GM19025 (cell line): ENCODE measurements around the gene GABRR3.
"Not testable (repeated sequence)": the region's sequence is repeated elsewhere in the genome, so short reads cannot be mapped to it uniquely, and the experiment has no call there.

ENCODE experiments used
- ATAC-seq: cut with Tn5 transposase; IDR thresholded peaks from one replicate; pipeline ENCODE4 v1.9.1; 2021; ENCODE audit warnings: mild to moderate bottlenecking, low read depth, moderate library complexity; ENCODE audit not compliant: unreplicated experiment

GABRR3 gene

GRCh38 chr3:98022978-98023820, 11.9 kb downstream of the GABRR3 start:
- ATAC-seq, result no peak

GRCh38 chr3:98021830-98022560, 13.1 kb downstream of the GABRR3 start:
- no peak for ATAC-seq

GRCh38 chr3:98020412-98020811, 14.7 kb downstream of the GABRR3 start:
- no peak for ATAC-seq

- no peak for ATAC-seq
Measured at GRCh38 chr3:98018301-98018700, 16.8 kb downstream of the GABRR3 start.

- ATAC-seq, result no peak
Measured at GRCh38 chr3:98014268-98014585, 20.9 kb downstream of the GABRR3 start.

- ATAC-seq, result no peak
Measured at GRCh38 chr3:98013411-98014267, 21.5 kb downstream of the GABRR3 start.

- ATAC-seq, result no peak
Measured at GRCh38 chr3:98012979-98013378, 22.1 kb downstream of the GABRR3 start.

GRCh38 chr3:98010883-98011449, 24.1 kb downstream of the GABRR3 start:
- not testable (repeated sequence) for ATAC-seq

- ATAC-seq, result no peak
Measured at GRCh38 chr3:98010194-98010882, 24.8 kb downstream of the GABRR3 start.

- ATAC-seq, result peak; percentile 51
Measured at GRCh38 chr3:98008855-98009254, 26.3 kb downstream of the GABRR3 start.

- ATAC-seq, result no peak
Measured at GRCh38 chr3:98005438-98005837, 29.7 kb downstream of the GABRR3 start.

- ATAC-seq, result no peak
Measured at GRCh38 chr3:98004721-98005120, 30.4 kb downstream of the GABRR3 start.

- no peak for ATAC-seq
Measured at GRCh38 chr3:98003306-98003969, 31.7 kb downstream of the GABRR3 start.

GRCh38 chr3:98002717-98003116, 32.4 kb downstream of the GABRR3 start:
- ATAC-seq, result no peak

GRCh38 chr3:97999994-98000393, 35.1 kb downstream of the GABRR3 start:
- no peak for ATAC-seq

- no peak for ATAC-seq
Measured at GRCh38 chr3:97999103-97999502, 36.0 kb downstream of the GABRR3 start.

GRCh38 chr3:97996988-97997387, 38.1 kb downstream of the GABRR3 start:
- ATAC-seq, result no peak

GRCh38 chr3:97994328-97994945, 40.7 kb downstream of the GABRR3 start:
- no peak for ATAC-seq

- no peak for ATAC-seq
Measured at GRCh38 chr3:97993526-97993925, 41.6 kb downstream of the GABRR3 start.
